ENCODE measurements around the gene INTS2.

- TF ChIP-seq CTCF (conservative IDR thresholded peaks at IDR 0.05; ENCODE audit: low read depth, low read length) = no peak
- TF ChIP-seq EZH2 (IDR thresholded peaks at IDR 0.05; ENCODE audit: low read length, unreplicated experiment) = no peak
Measured at GRCh38 chr17:61868074-61868473, 59.7 kb downstream of the INTS2 start.
